Effector memory CD8-positive, alpha-beta T cell (primary cell): ENCODE data around the gene CHTF18.

Experiments used
- ATAC-seq: fragments of 150-1000 bp; cut with Tn5 transposase; replicated peaks from 2 replicates; pipeline ENCODE4 v1.10.0; 2021; ENCODE audit warnings: mild to moderate bottlenecking, moderate library complexity
- DNase-seq, 3 experiments: peaks; one replicate each; pipeline ENCODE4 v3.0.0; 2021
- H3K27ac Mint-ChIP-seq, 2 donors: one replicate each; pipeline ENCODE4 v1.8.0; 2022; ENCODE audit warnings: mild to moderate bottlenecking in 2 of 2, mixed read lengths in 2 of 2, moderate library complexity in 2 of 2
- H3K27me3 Mint-ChIP-seq, 2 donors: one replicate each; pipeline ENCODE4 v1.8.0; 2022; ENCODE audit warnings: mixed read lengths in 2 of 2
- H3K36me3 Mint-ChIP-seq: one replicate; pipeline ENCODE4 v1.8.0; 2022; ENCODE audit warnings: mild to moderate bottlenecking, moderate library complexity, mixed read lengths; ENCODE audit not compliant: insufficient read depth
- H3K4me1 Mint-ChIP-seq, 2 donors: one replicate each; pipeline ENCODE4 v1.8.0; 2022; ENCODE audit warnings: low read depth in 2 of 2, mixed read lengths in 2 of 2
- H3K4me3 Mint-ChIP-seq, 2 donors: one replicate each; pipeline ENCODE4 v1.8.0; 2022; ENCODE audit warnings: mild to moderate bottlenecking in 2 of 2, mixed read lengths in 2 of 2, moderate library complexity in 2 of 2
- H3K9me3 Mint-ChIP-seq, 2 donors: one replicate each; pipeline ENCODE4 v1.8.0; 2022; ENCODE audit warnings: mixed read lengths in 2 of 2

Gene CHTF18

DNA sequence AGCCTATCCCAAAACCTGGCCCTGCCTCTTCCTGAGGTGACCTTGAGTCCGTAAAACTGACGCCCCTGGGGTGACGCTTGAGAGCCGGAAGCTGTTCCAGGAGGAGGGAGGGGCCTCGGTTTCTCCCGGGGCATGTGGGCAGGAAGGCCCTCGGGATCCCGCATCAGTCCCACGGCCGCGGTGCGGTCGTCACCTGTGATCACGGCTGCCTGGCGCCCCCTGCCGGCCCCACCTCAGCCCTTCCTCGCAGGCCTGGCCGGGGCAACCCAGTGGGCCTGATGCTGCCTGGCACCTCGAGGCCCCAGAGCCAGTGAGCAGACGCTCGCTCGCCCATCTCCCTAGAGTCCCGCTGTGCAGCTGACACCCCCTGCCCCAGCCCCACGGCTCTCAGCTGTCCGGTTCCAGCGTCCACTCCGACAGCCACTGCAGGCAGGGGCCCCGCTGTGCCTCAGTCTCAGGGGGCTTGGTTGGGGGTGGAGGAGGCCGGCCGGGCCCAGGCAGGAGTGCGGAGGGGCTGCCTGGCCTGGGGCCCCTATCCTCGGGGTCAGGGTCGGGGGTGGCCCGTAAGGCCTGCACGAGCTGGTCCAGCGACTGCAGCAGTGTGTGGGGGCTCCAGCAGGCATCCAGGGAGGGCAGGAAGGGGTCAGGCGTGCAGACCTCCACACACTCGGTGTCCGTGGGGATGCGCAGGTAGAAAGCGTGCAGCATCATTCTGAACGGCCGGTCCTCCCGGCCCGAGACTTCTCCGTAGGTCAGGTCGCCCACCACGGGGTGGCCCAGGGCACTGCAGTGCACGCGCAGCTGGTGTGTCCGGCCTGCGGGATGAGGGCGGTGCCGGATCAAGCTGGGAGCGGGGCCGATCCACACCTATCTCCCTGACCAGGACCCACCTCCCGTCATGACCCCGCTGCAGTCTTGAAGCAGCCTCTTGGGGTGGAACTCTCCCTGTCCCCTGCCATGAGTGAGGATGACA lies 2.6 kb upstream of the CHTF18 start:
- H3K4me1 Mint-ChIP-seq = peaks cover 7 to 10% of the 10 kb centered on the region in 2 donors
- peak; percentile 70 to 75 (median 74) for DNase-seq
- H3K27ac Mint-ChIP-seq = no peak overlapping the region
- peak overlapping the region; percentile 81 to 84 for H3K4me3 Mint-ChIP-seq
- H3K27me3 Mint-ChIP-seq = no peaks in the 10 kb centered on the region
- peak; percentile 18 for ATAC-seq
- peaks cover 5% of the 10 kb centered on the region for H3K36me3 Mint-ChIP-seq
- H3K9me3 Mint-ChIP-seq = no peaks in the 10 kb centered on the region

DNA sequence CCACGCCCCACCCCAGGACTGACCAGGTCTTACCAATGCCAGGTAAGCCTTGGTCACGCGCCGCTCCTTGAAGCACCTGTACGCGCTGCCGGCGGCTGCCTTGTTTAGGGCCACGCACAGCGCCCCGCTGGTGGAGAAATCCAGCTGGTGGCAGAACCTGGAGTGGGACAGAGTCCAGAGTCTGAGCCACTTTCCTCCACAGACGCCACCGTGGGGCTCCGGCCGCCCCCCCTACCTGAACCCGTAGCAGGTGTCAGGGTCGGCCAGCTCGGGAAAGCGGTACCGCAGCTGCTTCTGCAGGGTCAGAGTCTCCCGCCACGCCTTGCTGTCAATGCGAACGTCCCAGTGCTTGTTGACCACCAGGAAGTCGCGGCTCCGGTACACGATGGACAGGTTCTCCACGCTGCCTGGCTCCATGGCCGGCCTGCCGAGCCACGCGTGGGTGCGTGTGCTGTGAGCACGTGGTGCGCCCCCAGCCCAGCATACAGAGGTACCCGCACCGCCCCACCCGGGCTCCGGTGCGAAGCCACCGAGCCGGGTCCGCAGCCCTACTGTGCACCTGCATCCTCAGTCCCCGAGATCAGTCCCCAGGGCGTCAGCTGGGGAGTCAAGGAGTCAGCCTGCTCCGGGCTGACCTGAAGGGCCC lies 976 bp upstream of the CHTF18 start:
- ATAC-seq (no peak), DNase-seq (no peak)
- Mint-ChIP-seq H3K4me1 (peaks cover 7 to 10% of the 10 kb centered on the region in 2 donors), H3K27me3 (no peaks in the 10 kb centered on the region), H3K27ac (no peak overlapping the region), H3K36me3 (peaks cover 5% of the 10 kb centered on the region), H3K4me3 (peak overlapping the region; percentile 81 to 84), H3K9me3 (no peaks in the 10 kb centered on the region)

DNA sequence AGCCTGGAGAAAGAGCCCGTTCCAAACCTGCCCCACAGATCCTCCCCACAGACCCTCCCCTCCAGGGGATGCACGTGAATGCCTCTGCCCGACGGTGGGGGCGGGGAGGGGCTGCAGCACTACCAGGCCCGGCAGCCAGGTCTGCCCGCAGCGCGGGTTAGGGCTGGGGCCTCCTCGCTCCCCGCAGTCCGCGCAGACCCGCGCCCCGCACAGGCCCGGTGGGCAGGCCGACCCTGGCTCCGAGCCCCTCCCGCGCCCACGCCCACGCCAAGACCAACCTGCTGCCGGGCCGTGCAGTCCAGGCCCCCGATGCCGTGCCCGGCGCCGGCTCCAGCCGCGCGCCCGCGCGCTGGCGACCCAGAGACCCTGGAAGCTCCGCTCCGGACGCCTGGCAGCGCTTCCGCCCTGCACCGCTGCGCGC lies 432 bp upstream of the CHTF18 start, which contains the start of gene RPUSD1:
Gene RPUSD1, minus strand, starts transcription at position 404 of the 421 bp plus-strand sequence. CDS start 644 bp downstream, outside the sequence.
- no peak within 1 kb of the TSS for H3K27ac Mint-ChIP-seq
- H3K4me1 Mint-ChIP-seq = peaks cover 7 to 10% of the 10 kb centered on the region in 2 donors
- H3K36me3 Mint-ChIP-seq = peaks cover 5% of the 10 kb centered on the region

DNA sequence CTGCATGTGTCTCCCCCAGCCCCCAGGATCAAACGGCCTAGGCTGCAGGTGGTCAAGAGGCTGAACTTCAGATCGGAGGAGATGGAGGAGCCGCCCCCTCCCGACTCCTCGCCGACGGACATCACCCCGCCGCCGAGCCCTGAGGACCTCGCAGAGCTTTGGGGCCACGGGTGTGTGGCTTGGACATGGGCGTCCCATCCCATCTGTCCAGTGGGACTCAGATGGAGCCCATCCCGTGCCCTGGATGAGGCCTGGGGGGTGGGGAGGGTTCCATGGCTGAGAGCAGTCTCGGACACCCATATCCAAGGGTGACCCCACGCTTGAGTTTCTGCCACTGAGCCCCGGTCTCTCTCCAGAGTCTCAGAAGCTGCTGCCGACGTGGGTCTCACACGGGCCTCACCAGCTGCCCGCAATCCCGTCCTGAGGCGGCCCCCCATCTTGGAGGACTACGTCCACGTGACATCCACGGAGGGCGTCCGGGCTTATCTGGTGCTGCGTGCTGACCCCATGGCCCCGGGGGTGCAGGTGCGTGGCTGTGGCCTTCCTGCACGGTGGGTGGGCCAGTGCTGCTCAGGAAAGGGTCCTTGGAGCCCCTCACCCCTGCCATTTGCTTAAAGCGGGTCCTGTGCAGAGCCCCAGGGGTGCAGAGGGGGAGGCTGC lies 901 bp downstream of the CHTF18 start:
- no peak for DNase-seq
- ATAC-seq = no peak
- H3K27ac Mint-ChIP-seq = no peak overlapping the region
- no peaks in the 10 kb centered on the region for H3K9me3 Mint-ChIP-seq
- H3K27me3 Mint-ChIP-seq = no peaks in the 10 kb centered on the region
- H3K4me3 Mint-ChIP-seq = peak overlapping the region; percentile 59 to 68
- H3K4me1 Mint-ChIP-seq = peaks cover 7 to 10% of the 10 kb centered on the region in 2 donors
- H3K36me3 Mint-ChIP-seq = peaks cover 5% of the 10 kb centered on the region

More for the DNA sequence above, 432 bp upstream of the CHTF18 start, which contains the start of gene RPUSD1:
- H3K9me3 Mint-ChIP-seq = no peaks in the 10 kb centered on the region
- ATAC-seq = peak; percentile 16
- peak within 1 kb of the TSS; percentile 81 to 84 for H3K4me3 Mint-ChIP-seq
- peak in 1 of 3 experiments; percentile 16 for DNase-seq
- H3K27me3 Mint-ChIP-seq = no peaks in the 10 kb centered on the region

DNA sequence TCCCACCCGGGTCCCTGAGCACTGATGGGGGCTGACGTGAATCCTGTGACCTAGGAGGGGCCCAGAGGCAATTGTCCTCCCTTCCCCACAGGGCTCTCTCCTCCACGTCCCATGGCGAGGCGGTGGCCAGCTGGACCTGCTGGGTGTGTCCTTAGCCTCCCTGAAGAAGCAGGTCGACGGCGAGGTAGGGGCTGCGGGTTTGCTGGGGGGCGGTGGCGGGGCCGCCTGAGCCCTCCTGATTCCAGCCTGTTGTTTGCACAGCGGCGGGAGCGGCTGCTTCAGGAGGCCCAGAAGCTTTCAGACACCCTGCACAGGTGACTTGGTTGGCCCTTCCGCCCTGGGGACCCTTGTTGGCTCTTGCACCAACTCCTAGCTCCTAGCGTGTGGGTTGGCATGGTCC lies 1.7 kb downstream of the CHTF18 start:
- Mint-ChIP-seq H3K27ac (no peak overlapping the region), H3K36me3 (peaks cover 1% of the 10 kb centered on the region), H3K4me1 (peaks cover 2 to 7% of the 10 kb centered on the region in 2 donors), H3K4me3 (peak overlapping the region; percentile 59 to 68), H3K27me3 (no peaks in the 10 kb centered on the region), H3K9me3 (no peaks in the 10 kb centered on the region)
- ATAC-seq (no peak), DNase-seq (no peak)

DNA sequence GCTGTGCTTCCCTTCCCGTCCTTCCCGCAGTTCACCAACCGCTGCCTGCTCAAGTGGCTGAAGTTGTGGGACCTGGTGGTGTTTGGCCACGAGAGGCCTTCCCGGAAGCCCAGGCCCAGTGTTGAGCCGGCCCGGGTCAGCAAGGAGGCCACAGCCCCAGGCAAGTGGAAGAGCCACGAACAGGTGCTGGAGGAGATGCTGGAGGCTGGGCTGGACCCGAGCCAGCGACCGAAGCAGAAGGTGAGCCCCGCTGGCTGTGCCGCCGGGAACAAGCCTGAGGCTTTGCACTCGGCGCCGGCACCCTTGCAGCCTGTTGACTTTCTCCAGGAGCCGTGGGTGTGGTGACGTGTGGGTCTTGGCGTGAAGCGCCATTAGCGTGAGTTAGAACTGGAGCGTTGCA lies 2.7 kb downstream of the CHTF18 start:
- no peak overlapping the region for H3K4me3 Mint-ChIP-seq
- H3K27ac Mint-ChIP-seq = no peak overlapping the region
- peaks cover 0 to 8% of the 10 kb centered on the region in 2 donors for H3K4me1 Mint-ChIP-seq
- no peaks in the 10 kb centered on the region for H3K27me3 Mint-ChIP-seq
- ATAC-seq = no peak
- H3K9me3 Mint-ChIP-seq = no peaks in the 10 kb centered on the region
- H3K36me3 Mint-ChIP-seq = no peaks in the 10 kb centered on the region
- DNase-seq = no peak

DNA sequence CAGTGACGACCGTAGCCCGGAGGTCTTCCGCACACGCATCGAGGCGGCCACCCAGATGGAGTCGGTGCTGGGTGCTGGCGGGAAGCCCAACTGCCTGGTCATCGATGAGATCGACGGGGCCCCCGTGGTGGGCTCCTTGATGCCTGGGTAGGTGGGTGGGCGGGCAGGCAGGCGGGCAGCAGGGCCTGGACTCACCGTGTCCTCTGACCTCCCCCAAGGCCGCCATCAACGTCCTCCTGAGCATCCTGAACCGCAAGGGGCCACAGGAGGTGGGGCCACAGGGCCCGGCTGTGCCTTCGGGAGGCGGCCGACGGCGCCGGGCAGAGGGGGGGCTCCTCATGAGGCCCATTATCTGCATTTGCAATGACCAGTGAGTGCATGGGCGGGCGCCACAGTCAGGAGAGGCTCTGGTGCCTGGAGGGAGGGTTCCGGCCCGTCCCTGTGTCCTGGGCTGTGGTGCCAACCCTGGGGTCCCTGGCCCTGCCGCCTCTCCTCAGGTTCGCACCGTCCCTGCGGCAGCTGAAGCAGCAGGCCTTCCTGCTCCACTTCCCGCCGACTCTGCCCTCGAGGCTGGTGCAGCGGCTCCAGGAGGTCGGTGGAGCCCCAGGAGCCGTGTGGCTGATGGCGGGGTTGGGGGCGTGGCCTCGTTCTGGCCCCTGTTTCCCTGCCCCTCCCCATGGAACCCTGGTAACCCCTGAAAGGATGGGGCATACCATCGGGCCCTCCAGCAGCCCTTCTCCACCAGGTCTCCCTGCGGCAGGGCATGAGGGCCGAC lies 4.0 kb downstream of the CHTF18 start:
- no peaks in the 10 kb centered on the region for H3K27me3 Mint-ChIP-seq
- no peak for ATAC-seq
- H3K9me3 Mint-ChIP-seq = no peaks in the 10 kb centered on the region
- DNase-seq = no peak
- H3K27ac Mint-ChIP-seq = no peak overlapping the region
- H3K4me3 Mint-ChIP-seq = no peak overlapping the region
- peaks cover 0 to 5% of the 10 kb centered on the region in 2 donors for H3K4me1 Mint-ChIP-seq
- no peaks in the 10 kb centered on the region for H3K36me3 Mint-ChIP-seq

DNA sequence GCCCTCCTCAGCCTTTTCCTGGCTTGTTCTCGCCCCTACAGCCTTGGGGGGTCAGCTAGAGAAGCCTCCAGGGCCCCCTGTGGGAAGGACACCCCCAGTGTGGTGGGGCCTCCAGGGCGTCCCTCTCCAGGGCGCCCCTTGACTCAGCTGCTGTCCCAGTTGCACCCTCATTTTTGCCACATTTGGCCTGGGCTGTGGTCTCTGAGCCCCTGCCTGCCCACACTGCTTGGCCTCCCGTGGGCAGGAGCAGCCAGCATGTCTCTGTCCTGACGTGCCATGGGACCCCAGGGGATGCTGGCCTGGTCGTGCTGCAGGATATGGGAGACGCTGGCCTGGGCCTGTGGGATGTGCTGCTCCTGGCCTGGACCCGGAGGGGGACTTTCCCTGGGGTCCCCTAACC lies 5.0 kb downstream of the CHTF18 start:
- Mint-ChIP-seq H3K4me1 (peaks cover 0 to 5% of the 10 kb centered on the region in 2 donors), H3K27me3 (peaks cover 0 to 8% of the 10 kb centered on the region in 2 donors), H3K36me3 (no peaks in the 10 kb centered on the region), H3K27ac (no peak overlapping the region), H3K4me3 (no peak overlapping the region), H3K9me3 (no peaks in the 10 kb centered on the region)
- DNase-seq (no peak), ATAC-seq (no peak)

- H3K27me3 Mint-ChIP-seq = peaks cover 0 to 16% of the 10 kb centered on the region in 2 donors
- H3K4me3 Mint-ChIP-seq = no peak overlapping the region
- no peaks in the 10 kb centered on the region for H3K36me3 Mint-ChIP-seq
- H3K27ac Mint-ChIP-seq = no peak overlapping the region
- no peak for DNase-seq
- ATAC-seq = no peak
- peaks cover 0 to 5% of the 10 kb centered on the region in 2 donors for H3K4me1 Mint-ChIP-seq
- no peaks in the 10 kb centered on the region for H3K9me3 Mint-ChIP-seq
Measured at GRCh38 chr16:794091-794822, 5.8 kb downstream of the CHTF18 start.

DNA sequence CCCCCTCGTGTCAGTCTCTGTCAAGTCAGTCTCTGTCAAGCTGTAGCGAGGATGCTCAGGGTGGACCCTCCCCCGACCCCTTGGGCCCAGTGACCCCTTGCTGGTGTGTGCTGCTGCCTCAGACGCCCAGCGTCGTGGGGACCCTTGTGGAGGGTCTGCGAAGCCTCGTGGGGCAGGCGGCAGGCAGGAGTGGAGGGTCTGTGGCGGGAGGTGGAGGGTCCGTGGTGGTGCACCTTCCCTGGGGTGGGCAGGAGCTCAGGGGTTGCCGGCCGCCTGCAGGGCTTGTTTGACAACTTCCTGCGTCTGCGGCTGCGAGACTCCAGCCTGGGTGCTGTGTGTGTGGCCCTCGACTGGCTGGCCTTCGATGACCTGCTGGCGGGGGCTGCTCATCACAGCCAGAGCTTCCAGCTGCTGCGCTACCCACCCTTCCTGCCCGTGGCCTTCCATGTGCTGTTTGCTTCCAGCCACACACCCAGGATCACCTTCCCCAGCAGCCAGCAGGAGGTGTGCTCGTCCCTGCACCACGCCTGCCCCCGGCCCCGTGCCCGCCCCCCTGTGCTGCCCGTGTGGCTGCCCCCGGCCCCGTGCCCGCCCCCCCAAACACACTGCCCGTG lies 6.5 kb downstream of the CHTF18 start:
- no peak overlapping the region for H3K27ac Mint-ChIP-seq
- H3K36me3 Mint-ChIP-seq = no peaks in the 10 kb centered on the region
- H3K27me3 Mint-ChIP-seq = peaks cover 0 to 17% of the 10 kb centered on the region in 2 donors
- DNase-seq (no peak), ATAC-seq (no peak)
- H3K4me1 Mint-ChIP-seq = peaks cover 0 to 3% of the 10 kb centered on the region in 2 donors
- no peak overlapping the region for H3K4me3 Mint-ChIP-seq
- no peaks in the 10 kb centered on the region for H3K9me3 Mint-ChIP-seq

- Mint-ChIP-seq H3K36me3 (no peaks in the 10 kb centered on the region), H3K9me3 (no peaks in the 10 kb centered on the region), H3K4me1 (peaks cover 0 to 2% of the 10 kb centered on the region in 2 donors), H3K27me3 (peaks cover 0 to 18% of the 10 kb centered on the region in 2 donors), H3K27ac (no peak overlapping the region), H3K4me3 (no peak overlapping the region)
- DNase-seq = no peak
- ATAC-seq = no peak
Measured at GRCh38 chr16:795580-796229, 7.3 kb downstream of the CHTF18 start.
